CD4-positive, alpha-beta memory T cell (primary cell): ENCODE data around the gene TREX2. TPM values are rescaled to one million over a fixed set of nuclear protein-coding genes. Genes with fewer than 3 reads are reported as not detected.

ENCODE experiments used
- CTCF ChIA-PET: fragments of 350-600 bp; sonication (Branson Sonifier 250); formaldehyde crosslinking; loops from one replicate; lab custom pipeline; 2021; ENCODE audit warnings: inconsistent platforms; ENCODE audit not compliant: partially characterized antibody; lab: Charles Lee
- POLR2A ChIA-PET: fragments of 350-600 bp; sonication (Branson Sonifier 250); formaldehyde crosslinking; loops from one replicate; lab custom pipeline; 2021; ENCODE audit not compliant: partially characterized antibody; lab: Charles Lee
- DNase-seq, 5 donors: peaks; one replicate each; pipeline versions ENCODE4 v3.0.0 to v3.0.0-alpha.2; 2020 to 2022; ENCODE audit warnings: mixed read lengths in 1 of 5
- H3K27ac ChIP-seq: one replicate; pipeline ENCODE4 v1.7.0; 2013; ENCODE audit warnings: low read depth, low read length
- H3K27me3 ChIP-seq: 2 replicates; pipeline ENCODE4 v1.7.0; 2013; ENCODE audit warnings: mild to moderate bottlenecking, low read length, moderate library complexity; ENCODE audit not compliant: insufficient read depth
- H3K36me3 ChIP-seq: 2 replicates; pipeline ENCODE4 v1.7.0; 2013; ENCODE audit warnings: mild to moderate bottlenecking, low read length, moderate library complexity; ENCODE audit not compliant: insufficient read depth
- H3K4me1 ChIP-seq: 2 replicates; pipeline ENCODE4 v1.7.0; 2013; ENCODE audit warnings: mild to moderate bottlenecking, low read length, moderate library complexity; ENCODE audit not compliant: insufficient read depth
- H3K4me3 ChIP-seq, 2 donors: one replicate each; pipeline ENCODE4 v1.7.0; 2013; ENCODE audit warnings: low read length in 2 of 2, mild to moderate bottlenecking in 1 of 2
- H3K9me3 ChIP-seq, 2 donors: one replicate each; pipeline ENCODE4 v1.7.0; 2013; ENCODE audit warnings: low read length in 2 of 2, control low read depth in 1 of 2; ENCODE audit not compliant: control insufficient read depth in 1 of 2
- H3K27ac Mint-ChIP-seq, 7 donors: one replicate each; pipeline ENCODE4 v1.8.0; 2020 to 2021; ENCODE audit warnings: mixed read lengths in 7 of 7, mild to moderate bottlenecking in 6 of 7, inconsistent platforms in 3 of 7, moderate library complexity in 3 of 7
- H3K27me3 Mint-ChIP-seq, 2 donors: one replicate each; pipeline ENCODE4 v1.8.0; 2020 to 2021; ENCODE audit warnings: mixed read lengths in 2 of 2
- H3K36me3 Mint-ChIP-seq, 2 donors: one replicate each; pipeline ENCODE4 v1.8.0; 2020 to 2021; ENCODE audit warnings: mixed read lengths in 2 of 2, inconsistent platforms in 1 of 2, mild to moderate bottlenecking in 1 of 2
- H3K4me1 Mint-ChIP-seq, 4 donors: one replicate each; pipeline ENCODE4 v1.8.0; 2020 to 2021; ENCODE audit warnings: mixed read lengths in 4 of 4, mild to moderate bottlenecking in 1 of 4
- H3K4me3 Mint-ChIP-seq, 8 donors: one replicate each; pipeline ENCODE4 v1.8.0; 2020 to 2021; ENCODE audit warnings: mixed read lengths in 8 of 8, mild to moderate bottlenecking in 7 of 8, moderate library complexity in 6 of 8, inconsistent platforms in 3 of 8
- H3K9me3 Mint-ChIP-seq, 8 donors: one replicate each; pipeline ENCODE4 v1.8.0; 2020 to 2021; ENCODE audit warnings: mixed read lengths in 8 of 8, mild to moderate bottlenecking in 5 of 8, inconsistent platforms in 3 of 8, moderate library complexity in 1 of 8
- intact Hi-C: fragments of 100-400 bp; cut with micrococcal nuclease; formaldehyde crosslinking; loops from one replicate; pipeline ENCODE4 v1.15.1; 2023
- polyA plus RNA-seq, 2 donors: library from polyadenylated mRNA; unstranded; fragments of 300-500 nt; fragmentation: Illumina TruSeq; gene quantifications; one replicate each; pipeline ENCODE4 v1.2.3, GENCODE V29; 2021
- total RNA-seq, 2 experiments: library from RNA; stranded (reverse); gene quantifications; one replicate each; pipeline ENCODE4 v1.2.3, GENCODE V29; 2021

TREX2 gene
- total and polyA plus RNA-seq, 4 experiments from 2014 or later: 0.63 to 4.5 (median 4.0) TPM; not detected in 1

GRCh38 chrX:153433781-153434285 lies 12.0 kb downstream of the TREX2 start:
- CTCF ChIA-PET: no interaction called here
- DNase-seq: no peak
- H3K27ac Mint-ChIP-seq: no peak overlapping the region

GRCh38 chrX:153433161-153433680 lies 12.6 kb downstream of the TREX2 start:
- Histone ChIP-seq H3K4me1 (no peaks in the 10 kb centered on the region), H3K36me3 (no peaks in the 10 kb centered on the region), H3K4me3 (no peak overlapping the region), H3K27ac (no peak overlapping the region), H3K9me3 (no peaks in the 10 kb centered on the region), H3K27me3 (no peaks in the 10 kb centered on the region)
- peaks cover 1 to 2% of the 10 kb centered on the region in 2 donors for H3K27me3 Mint-ChIP-seq
- no peaks in the 10 kb centered on the region for H3K4me1 Mint-ChIP-seq
- H3K36me3 Mint-ChIP-seq: peaks cover 0 to 4% of the 10 kb centered on the region in 2 donors
- H3K27ac Mint-ChIP-seq: no peak overlapping the region
- peaks cover 0 to 11% (median 5%) of the 10 kb centered on the region in 8 donors for H3K9me3 Mint-ChIP-seq
- intact Hi-C loops: no loop called here
- no peak for DNase-seq
- ChIA-PET CTCF (no interaction called here), POLR2A (no interaction called here)
- no peak overlapping the region for H3K4me3 Mint-ChIP-seq

More at GRCh38 chrX:153433781-153434285, 12.0 kb downstream of the TREX2 start:
- Mint-ChIP-seq H3K36me3 (peaks cover 0 to 4% of the 10 kb centered on the region in 2 donors), H3K4me3 (no peak overlapping the region), H3K9me3 (peaks cover 0 to 12% (median 5%) of the 10 kb centered on the region in 8 donors), H3K27me3 (peaks cover 1 to 2% of the 10 kb centered on the region in 2 donors), H3K4me1 (no peaks in the 10 kb centered on the region)
- POLR2A ChIA-PET: no interaction called here
- H3K4me3 ChIP-seq: no peak overlapping the region
- H3K4me1 ChIP-seq: no peaks in the 10 kb centered on the region
- H3K9me3 ChIP-seq: no peaks in the 10 kb centered on the region
- intact Hi-C loops: no loop called here
- H3K27me3 ChIP-seq: no peaks in the 10 kb centered on the region
- H3K36me3 ChIP-seq: no peaks in the 10 kb centered on the region
- no peak overlapping the region for H3K27ac ChIP-seq

GRCh38 chrX:153430796-153431195 lies 15.1 kb downstream of the TREX2 start:
- Mint-ChIP-seq H3K4me3 (no peak overlapping the region), H3K9me3 (peaks cover 0 to 11% (median 6%) of the 10 kb centered on the region in 8 donors)

GRCh38 chrX:153426204-153426603 lies 19.7 kb downstream of the TREX2 start:
- POLR2A ChIA-PET: no interaction called here

More at GRCh38 chrX:153430796-153431195, 15.1 kb downstream of the TREX2 start:
- no peak for DNase-seq
- Histone ChIP-seq H3K36me3 (no peaks in the 10 kb centered on the region), H3K9me3 (no peaks in the 10 kb centered on the region), H3K4me1 (no peaks in the 10 kb centered on the region), H3K27ac (no peak overlapping the region), H3K27me3 (no peaks in the 10 kb centered on the region), H3K4me3 (no peak overlapping the region)
- ChIA-PET POLR2A (no interaction called here), CTCF (no interaction called here)
- intact Hi-C loops: no loop called here
- no peak overlapping the region for H3K27ac Mint-ChIP-seq
- peaks cover 0 to 4% of the 10 kb centered on the region in 2 donors for H3K36me3 Mint-ChIP-seq
- no peaks in the 10 kb centered on the region for H3K4me1 Mint-ChIP-seq
- H3K27me3 Mint-ChIP-seq: peaks cover 1 to 2% of the 10 kb centered on the region in 2 donors

GRCh38 chrX:153423652-153424051 lies 22.2 kb downstream of the TREX2 start:
- CTCF ChIA-PET: no interaction called here
- no peaks in the 10 kb centered on the region for H3K36me3 ChIP-seq
- H3K36me3 Mint-ChIP-seq: no peaks in the 10 kb centered on the region
- DNase-seq: no peak
- no peak overlapping the region for H3K27ac ChIP-seq
- POLR2A ChIA-PET: no interaction called here
- H3K4me3 ChIP-seq: no peak overlapping the region
- H3K9me3 ChIP-seq: no peaks in the 10 kb centered on the region
- no peaks in the 10 kb centered on the region for H3K27me3 Mint-ChIP-seq
- H3K4me1 Mint-ChIP-seq: no peaks in the 10 kb centered on the region
- H3K9me3 Mint-ChIP-seq: peaks cover 0 to 4% (median 0%) of the 10 kb centered on the region in 8 donors
- intact Hi-C loops: no loop called here
- H3K27ac Mint-ChIP-seq: no peak overlapping the region
- H3K27me3 ChIP-seq: no peaks in the 10 kb centered on the region
- H3K4me1 ChIP-seq: no peaks in the 10 kb centered on the region
- H3K4me3 Mint-ChIP-seq: no peak overlapping the region

More at GRCh38 chrX:153426204-153426603, 19.7 kb downstream of the TREX2 start:
- H3K4me3 ChIP-seq: no peak overlapping the region
- no peak overlapping the region for H3K4me3 Mint-ChIP-seq
- H3K9me3 ChIP-seq: no peaks in the 10 kb centered on the region
- no peaks in the 10 kb centered on the region for H3K4me1 ChIP-seq
- H3K27me3 Mint-ChIP-seq: peaks cover 0 to 2% of the 10 kb centered on the region in 2 donors
- H3K27me3 ChIP-seq: no peaks in the 10 kb centered on the region
- H3K27ac Mint-ChIP-seq: no peak overlapping the region
- H3K9me3 Mint-ChIP-seq: peaks cover 0 to 9% (median 5%) of the 10 kb centered on the region in 8 donors
- CTCF ChIA-PET: no interaction called here
- no peaks in the 10 kb centered on the region for H3K4me1 Mint-ChIP-seq
- no peak overlapping the region for H3K27ac ChIP-seq
- H3K36me3 Mint-ChIP-seq: peaks cover 0 to 4% of the 10 kb centered on the region in 2 donors
- intact Hi-C loops: no loop called here
- DNase-seq: no peak
- no peaks in the 10 kb centered on the region for H3K36me3 ChIP-seq

GRCh38 chrX:153421856-153422255 lies 24.0 kb downstream of the TREX2 start:
- Histone ChIP-seq H3K4me3 (no peak overlapping the region), H3K9me3 (no peaks in the 10 kb centered on the region), H3K27me3 (no peaks in the 10 kb centered on the region), H3K4me1 (no peaks in the 10 kb centered on the region), H3K27ac (no peak overlapping the region), H3K36me3 (no peaks in the 10 kb centered on the region)
- Mint-ChIP-seq H3K36me3 (no peaks in the 10 kb centered on the region), H3K4me3 (no peak overlapping the region), H3K27me3 (no peaks in the 10 kb centered on the region), H3K9me3 (peaks cover 0 to 1% (median 0%) of the 10 kb centered on the region in 8 donors), H3K27ac (no peak overlapping the region), H3K4me1 (no peaks in the 10 kb centered on the region)
- POLR2A ChIA-PET: no interaction called here
- no peak for DNase-seq
- CTCF ChIA-PET: no interaction called here
- intact Hi-C loops: no loop called here

GRCh38 chrX:153420851-153421599 lies 24.8 kb downstream of the TREX2 start:
- no peak for DNase-seq
- CTCF ChIA-PET: no interaction called here
- POLR2A ChIA-PET: no interaction called here
- Mint-ChIP-seq H3K4me3 (no peak overlapping the region), H3K27me3 (no peaks in the 10 kb centered on the region), H3K9me3 (peaks cover 0 to 1% (median 0%) of the 10 kb centered on the region in 8 donors), H3K4me1 (no peaks in the 10 kb centered on the region), H3K27ac (no peak overlapping the region), H3K36me3 (no peaks in the 10 kb centered on the region)
- no peaks in the 10 kb centered on the region for H3K27me3 ChIP-seq
- no peaks in the 10 kb centered on the region for H3K4me1 ChIP-seq
- H3K4me3 ChIP-seq: no peak overlapping the region
- intact Hi-C loops: no loop called here
- no peaks in the 10 kb centered on the region for H3K36me3 ChIP-seq
- no peak overlapping the region for H3K27ac ChIP-seq
- no peaks in the 10 kb centered on the region for H3K9me3 ChIP-seq
